Retinal pigment epithelial cell (primary cell): ENCODE data around the gene RIMBP3C.
"Not testable (repeated sequence)": the region's sequence is repeated elsewhere in the genome, so short reads cannot be mapped to it uniquely, and the experiment has no call there.

Experiments used
- DNase-seq: peaks from one replicate; pipeline ENCODE4 v3.0.0-alpha.2; 2010; ENCODE audit warnings: low read depth
- H3K4me3 ChIP-seq: 2 replicates; pipeline ENCODE4 v1.5.1; 2011; ENCODE audit warnings: mild to moderate bottlenecking, low read length, control low read depth, moderate library complexity
- CTCF ChIP-seq: conservative IDR thresholded peaks from 2 replicates; pipeline ENCODE4 v1.5.1; 2011; ENCODE audit warnings: low read depth, low read length, control low read depth, inconsistent platforms

The RIMBP3C gene

GRCh38 chr22:21582801-21583740 lies 31.8 kb upstream of the RIMBP3C start:
- DNase-seq: no peak
- TF ChIP-seq CTCF: no peak
- no peak overlapping the region for H3K4me3 ChIP-seq

GRCh38 chr22:21581009-21581713 lies 29.9 kb upstream of the RIMBP3C start:
- not testable (repeated sequence) for DNase-seq, H3K4me3 ChIP-seq

GRCh38 chr22:21580623-21581007 lies 29.4 kb upstream of the RIMBP3C start:
- DNase-seq, H3K4me3 ChIP-seq: not testable (repeated sequence)

- DNase-seq: no peak
- no peak for TF ChIP-seq CTCF
- H3K4me3 ChIP-seq: no peak overlapping the region
Measured at GRCh38 chr22:21579474-21579851, 28.2 kb upstream of the RIMBP3C start.

GRCh38 chr22:21573750-21574494 lies 22.7 kb upstream of the RIMBP3C start:
- DNase-seq: no peak
- no peak overlapping the region for H3K4me3 ChIP-seq
- no peak for TF ChIP-seq CTCF

GRCh38 chr22:21573293-21573734 lies 22.1 kb upstream of the RIMBP3C start:
- no peak for TF ChIP-seq CTCF
- no peak for DNase-seq
- H3K4me3 ChIP-seq: no peak overlapping the region

GRCh38 chr22:21571679-21572078 lies 20.4 kb upstream of the RIMBP3C start:
- TF ChIP-seq CTCF: no peak
- no peak for DNase-seq
- H3K4me3 ChIP-seq: no peak overlapping the region
